GM11168 (cell line): ENCODE results near the gene LDLRAD4.

Experiments used
- in situ Hi-C: fragments of 300-500 bp; cut with MboI; formaldehyde crosslinking; loops from one replicate; pipeline ENCODE4 v1.12.0; 2022; ENCODE audit warnings: low sequenced_read_pairs; ENCODE audit not compliant: unreplicated experiment

LDLRAD4 gene

DNA sequence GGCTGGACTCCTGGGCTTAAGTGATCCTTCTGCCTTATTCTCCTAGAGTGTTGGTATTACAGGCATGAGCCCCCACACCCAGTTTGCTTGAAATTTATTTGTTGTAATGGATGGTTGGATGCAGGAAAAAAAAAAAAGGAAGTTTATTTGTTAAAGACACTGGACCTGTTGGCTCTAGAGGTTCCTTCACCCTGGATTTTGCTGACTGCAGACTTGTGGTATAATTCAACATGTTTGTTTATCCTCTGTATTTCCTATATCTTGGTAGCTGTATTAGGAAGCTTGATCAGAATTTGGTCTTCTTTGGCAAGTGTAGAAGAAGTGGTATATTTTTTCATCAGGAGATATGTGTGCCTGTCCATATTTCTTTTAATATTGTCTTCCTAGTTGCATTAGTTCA is 138.7 kb downstream of the LDLRAD4 start:
- in situ Hi-C loops: no loop called here

DNA sequence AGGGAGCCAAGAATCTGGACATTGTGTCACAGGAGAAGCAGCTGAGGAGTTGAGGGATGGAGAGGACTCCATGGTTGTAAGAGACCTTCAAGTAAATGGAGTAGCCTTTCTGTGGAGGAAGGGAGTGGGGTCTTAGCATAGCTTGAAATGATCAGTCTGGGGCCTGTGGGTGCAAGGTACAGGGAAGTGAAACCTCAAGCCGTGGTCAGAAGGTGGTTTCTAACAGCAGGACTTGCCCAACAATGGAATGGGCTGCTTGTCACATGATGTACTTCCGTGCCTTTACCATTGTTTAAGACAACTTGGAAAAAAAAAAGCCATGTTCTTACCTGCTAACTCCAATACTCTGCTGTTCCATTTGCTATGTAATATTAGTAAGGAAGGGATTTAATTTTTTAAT is 140.7 kb downstream of the LDLRAD4 start:
- in situ Hi-C loops: no loop called here

DNA sequence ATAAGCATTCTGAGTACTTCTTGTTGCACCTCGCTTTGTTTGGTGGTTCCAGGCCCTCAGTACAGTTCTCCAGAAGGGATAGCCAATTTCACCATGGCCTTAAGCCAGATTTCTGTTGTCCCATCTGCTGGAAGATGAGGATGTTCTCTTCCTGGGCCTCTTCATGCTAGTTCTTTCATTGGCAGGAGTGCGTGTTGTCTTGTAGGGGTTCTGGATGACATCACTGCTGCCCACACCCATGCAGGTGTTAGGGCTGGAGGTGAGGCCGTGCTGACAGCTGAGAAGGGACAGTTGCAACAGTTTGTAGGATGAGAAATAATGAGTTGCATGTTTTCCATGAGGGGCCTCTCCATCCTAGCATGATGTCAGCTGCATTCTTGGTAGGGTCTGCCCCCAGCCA is 142.9 kb downstream of the LDLRAD4 start:
- in situ Hi-C loops: no loop called here

DNA sequence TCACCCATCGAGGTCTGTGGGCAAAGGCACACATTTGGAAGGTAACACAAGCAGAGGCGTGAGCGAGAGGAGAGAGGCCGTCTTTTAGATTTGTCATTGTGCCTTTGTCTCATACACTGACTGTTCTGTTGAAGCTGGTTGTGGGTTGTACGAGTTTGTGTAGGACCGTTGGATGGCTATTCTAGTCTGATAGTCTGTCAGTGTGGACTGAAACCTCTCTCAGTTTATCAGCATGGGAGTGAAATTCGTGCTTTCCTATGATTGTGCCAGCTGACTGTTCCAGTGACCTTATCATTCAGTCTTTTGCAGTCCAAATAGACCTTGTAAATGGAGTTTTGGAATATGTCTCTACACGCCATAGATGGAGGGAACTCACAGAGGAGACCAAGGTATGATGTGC is 143.5 kb downstream of the LDLRAD4 start:
- in situ Hi-C loops: no loop called here

DNA sequence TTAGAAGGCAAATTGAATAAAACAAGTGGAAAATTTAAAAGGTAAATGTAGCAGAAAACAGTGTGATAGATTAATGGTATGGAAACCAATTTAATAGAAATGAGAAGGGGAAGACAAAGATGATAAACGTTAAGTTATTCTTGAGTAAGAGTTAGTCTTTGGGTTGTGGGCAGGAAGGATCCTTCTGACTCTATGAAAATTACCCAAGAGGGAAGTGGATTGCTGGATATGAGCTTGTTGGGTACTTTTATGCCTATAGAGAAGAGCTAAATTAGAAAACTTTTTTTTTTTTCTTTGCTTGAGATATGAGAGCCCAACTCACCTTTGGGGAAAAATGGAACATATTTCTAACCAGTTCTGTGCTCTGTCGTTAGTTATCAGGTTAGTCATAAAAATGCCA is 144.0 kb downstream of the LDLRAD4 start:
- in situ Hi-C loops: no loop called here

DNA sequence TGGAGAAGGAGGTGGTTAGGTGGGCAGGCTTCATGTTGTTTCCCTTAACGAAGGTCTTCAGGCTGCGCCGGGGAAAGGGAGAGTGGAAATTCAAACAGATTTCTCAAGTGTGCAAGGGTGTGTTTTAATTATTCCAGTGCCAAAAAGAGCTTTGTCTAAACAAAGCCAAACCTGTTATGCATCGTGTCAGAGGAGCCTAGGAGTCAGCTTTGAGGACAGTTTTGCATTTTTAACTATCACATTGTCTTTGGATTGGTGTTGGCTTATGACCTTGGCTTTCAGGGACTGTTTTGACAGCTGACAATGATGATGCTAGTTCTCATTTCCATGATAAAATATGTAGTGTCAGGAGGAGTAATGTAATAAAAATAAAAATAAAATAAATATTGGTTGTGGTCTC is 144.8 kb downstream of the LDLRAD4 start:
- in situ Hi-C loops: no loop called here

DNA sequence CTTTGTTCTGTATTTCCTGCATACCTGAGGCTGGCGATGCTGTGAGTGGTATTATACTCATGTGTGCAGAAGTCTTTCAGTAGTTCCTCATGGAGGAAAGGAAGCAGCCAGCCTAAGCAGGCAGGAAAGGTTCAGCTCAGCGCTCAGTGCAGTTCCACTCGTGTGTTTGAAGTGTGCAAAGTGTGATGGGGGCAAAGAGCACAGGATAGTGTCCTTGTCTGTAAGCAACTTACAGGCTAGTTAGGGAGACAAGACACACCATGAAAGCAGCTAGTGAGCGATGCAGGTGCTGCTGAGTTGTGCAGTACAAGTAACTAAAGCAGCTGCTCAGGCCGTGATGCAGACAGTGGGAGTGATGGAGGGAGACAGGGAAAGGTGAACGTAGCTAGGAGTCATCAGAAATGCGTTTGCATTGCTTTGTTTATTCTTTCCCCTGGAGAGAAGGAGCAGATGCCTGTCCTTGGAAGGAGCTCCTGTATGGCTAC is 146.2 kb downstream of the LDLRAD4 start:
- in situ Hi-C loops: no loop called here

DNA sequence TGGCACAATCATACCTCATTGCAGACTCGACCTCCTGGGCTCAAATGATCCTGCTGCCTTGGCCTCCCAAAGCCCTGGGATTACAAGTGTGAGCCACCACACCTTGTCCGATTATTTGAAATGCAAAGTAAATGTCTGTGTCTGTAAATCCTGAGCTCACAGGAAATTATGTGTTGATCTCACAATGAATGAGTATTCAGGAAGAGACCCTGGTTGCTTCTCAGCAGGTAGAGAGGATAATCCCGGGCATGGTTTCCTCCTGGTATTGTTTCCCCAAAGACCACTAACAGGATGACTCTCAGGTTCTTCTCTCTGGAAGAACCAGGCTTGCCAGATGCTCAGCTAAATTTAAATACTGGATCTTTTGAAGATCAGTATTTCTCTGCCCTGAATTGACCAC is 147.6 kb downstream of the LDLRAD4 start:
- in situ Hi-C loops: no loop called here

DNA sequence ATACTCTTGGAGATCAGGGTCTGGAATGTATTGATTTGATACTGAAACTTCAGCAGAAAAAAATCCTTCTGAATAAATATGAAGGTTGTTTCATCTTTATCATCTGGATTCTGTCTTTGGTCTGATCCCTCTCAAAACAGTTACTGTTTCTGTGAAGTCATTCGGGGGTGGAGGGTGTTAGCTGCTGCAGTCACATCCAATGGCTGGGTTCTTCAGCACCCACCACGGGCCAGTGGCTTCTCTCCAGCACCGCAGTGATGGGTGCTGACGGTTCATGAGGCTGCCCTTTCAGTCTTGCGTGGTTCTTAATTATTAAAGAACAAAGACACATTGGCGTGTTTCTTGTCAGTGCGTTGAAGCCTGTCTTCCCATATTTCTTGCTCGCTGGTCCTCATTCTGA is 148.0 kb downstream of the LDLRAD4 start:
- in situ Hi-C loops: no loop called here

DNA sequence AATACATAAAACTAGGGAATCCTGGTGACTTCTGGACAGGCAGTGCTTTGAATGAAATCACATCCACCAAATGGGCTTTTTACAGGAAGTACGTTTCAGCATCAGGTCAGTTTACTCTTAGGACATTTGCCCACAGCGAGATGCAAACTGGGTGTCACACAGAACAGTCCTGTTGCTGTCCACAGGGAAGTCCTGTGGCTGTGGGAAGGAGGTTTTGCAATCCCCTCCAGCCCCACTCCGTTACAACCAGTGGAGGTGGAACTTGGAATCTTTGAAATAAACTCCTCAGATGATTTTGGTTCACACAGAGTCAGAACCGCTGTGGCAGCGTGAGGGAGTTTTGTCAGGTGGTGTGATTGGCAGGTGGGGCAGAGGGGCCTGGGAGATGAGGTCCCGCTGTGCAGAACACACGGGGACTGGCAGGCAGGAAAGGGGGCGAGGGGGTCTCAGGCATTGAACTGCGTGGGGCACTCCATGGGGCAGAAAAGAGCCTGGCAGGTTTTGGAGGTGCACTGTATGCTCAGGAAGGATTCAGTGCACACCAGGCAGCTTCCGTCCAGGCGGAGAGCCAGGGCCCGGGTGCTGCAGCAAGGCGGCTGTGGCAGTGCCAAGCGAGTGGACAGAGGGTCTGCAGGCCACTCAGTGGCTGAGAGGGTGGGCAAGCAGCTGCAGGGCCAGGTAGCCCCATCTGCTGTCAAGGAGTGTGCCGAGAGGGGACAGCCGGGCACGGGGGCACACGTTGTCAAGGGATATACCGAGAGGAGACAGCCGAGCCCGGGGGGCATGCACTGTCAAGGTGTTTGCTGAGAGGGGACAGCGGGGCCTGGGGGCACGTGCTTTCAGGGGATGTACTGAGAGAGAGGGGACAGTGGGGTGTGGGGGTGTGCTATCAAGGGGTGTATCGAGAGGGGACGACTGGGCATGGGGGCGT is 148.7 kb downstream of the LDLRAD4 start:
- in situ Hi-C loops: no loop called here

DNA sequence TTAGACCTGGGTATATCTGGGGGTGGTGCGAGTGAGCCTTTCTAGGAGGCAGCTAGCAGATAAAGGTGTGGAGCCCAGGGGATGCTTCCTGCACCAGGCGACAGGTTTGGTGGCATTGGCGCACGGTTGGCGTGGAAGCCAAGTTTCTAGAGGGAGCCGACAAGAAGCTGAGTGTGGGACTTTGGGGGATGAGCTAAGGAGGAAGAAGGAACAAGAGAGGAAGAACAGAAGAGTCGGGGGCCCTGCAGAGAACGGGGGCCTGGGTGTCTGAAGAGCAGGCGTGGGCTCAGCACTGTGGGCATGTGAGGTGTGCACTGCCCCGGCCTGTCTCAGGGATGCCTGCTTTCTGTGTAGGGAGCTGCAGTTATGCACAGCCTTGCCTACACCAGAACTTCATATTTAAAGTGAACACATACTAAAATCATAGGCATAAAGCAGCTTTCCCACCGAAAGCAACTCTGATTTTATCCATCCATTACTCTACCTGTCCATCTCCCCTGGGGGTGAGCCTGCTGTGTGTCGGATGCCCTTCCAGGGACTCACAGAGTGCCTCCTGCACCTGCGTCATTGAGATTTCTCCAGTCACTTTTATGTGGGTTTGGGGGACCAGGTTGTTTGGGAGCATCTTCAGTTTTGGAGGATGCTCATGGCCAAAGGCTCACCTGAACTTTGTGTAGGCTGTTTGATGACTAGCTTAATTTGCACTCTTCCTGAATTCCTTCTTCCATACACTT is 149.7 kb downstream of the LDLRAD4 start:
- in situ Hi-C loops: no loop called here

DNA sequence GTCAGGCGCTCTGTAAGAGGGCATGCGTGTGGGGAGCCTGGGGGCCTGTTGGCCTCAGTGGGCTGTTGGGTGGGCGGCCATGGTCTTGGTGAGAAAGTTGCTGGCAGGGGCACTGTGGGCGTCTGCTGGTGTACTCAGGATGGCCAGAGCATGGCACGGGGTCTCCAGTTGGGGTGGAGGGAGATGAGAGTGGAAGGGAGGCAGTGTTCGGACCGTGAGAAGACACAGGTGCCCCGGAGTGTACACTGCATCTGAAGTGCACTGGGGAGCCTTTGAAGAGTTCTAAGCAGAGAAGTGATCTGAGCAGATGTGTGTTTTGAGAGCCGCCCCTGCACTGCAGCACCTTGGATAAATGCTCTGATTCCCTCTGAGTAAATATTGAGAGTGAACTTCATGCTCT is 150.8 kb downstream of the LDLRAD4 start:
- in situ Hi-C loops: no loop called here

DNA sequence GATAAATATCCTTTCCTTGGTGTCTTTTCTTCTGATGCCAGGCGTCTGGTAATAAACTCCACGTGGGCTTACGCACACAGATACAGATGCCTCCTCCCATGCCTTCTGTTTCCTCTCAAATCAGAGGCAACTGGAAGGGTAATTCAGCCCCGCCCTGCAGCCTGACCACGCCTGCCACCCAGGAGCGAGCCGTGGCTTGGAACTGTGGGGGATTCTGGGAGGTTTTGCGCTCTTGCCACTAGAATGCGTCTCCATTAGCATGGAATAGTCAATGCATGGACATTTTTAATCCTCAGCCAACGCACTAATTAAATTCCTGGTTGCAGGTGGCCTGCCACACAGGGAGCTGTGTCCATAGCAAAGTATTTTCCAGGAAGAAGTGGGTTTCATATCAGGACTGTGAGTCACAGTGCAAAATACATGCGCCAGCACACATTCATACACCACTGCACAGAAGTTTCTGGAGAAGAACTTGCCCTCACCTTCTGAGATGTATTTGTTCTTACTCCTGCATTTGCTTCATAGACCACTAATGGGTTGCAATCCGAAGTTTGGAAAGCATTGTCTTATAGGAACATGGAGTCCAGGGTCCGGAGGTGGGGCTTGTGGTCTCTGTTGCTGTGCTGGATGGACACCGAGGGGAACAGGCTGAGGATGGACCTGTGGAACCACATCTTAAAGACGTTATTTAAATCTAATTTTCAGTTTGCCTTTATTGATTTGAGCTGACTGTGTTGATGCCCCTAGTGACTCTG is 151.4 kb downstream of the LDLRAD4 start:
- in situ Hi-C loops: no loop called here

DNA sequence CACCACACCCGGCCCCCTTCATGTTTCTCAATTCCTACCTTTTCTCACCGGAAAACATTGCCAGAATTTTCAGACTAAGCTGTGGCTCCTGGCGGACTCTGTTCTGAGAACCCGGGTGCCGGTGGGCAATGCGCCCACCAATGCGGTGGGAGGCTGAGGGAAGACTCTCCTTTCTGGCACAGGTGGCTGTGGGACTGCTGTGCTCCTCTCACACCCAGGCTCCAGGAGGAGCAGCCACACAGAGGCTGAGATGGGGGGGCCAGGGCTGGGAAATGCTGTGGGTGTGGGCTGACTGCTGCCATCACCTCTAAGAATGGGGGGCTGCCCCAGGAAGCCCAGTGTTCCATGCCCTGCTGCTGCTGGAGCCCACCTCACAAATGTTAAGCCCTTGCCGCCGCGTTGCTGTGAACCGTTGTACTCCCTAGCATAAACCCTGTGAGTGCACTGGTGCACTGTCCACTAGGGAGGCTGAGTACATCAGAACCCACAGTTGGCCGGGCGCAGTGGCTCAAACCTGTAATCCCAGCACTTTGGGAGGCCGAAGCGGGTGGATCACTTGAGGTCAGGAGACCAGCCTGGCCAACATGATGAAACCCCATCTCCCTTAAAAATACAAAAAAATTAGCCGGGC is 152.6 kb downstream of the LDLRAD4 start:
- in situ Hi-C loops: no loop called here

DNA sequence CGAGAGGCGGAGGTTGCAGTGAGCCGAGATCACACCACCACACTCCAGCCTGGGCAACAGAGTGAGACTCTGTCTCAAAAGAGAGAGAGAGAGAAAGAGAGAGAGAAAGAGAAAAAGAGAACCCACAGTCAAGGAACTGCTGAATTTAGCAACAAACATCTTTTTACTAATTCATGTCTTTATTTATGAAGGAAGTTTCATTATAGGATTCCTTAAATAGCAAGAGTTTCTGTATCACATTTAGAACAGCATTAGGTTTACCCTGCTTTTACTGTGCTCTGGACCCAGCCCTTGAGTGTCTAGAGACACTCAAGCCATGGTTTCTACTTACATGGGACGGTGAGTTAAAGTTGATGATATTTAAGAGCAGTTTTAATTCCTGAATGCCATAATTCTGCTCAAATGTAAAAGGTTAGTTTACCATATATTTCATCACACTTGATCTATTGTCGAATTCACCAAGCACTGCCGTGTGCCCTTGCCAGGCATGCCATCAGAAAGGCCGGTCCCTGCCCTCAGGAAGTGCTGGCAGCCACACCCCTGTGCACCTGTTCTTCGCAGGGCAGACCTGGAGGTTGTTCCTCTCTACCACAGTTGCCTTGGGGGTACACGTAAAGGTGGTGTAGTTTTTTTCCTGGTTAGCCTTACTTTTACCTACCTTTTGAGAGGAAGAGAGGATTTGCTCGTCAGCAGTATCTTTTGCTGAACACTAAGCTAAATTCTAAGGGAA is 153.3 kb downstream of the LDLRAD4 start:
- in situ Hi-C loops: no loop called here

DNA sequence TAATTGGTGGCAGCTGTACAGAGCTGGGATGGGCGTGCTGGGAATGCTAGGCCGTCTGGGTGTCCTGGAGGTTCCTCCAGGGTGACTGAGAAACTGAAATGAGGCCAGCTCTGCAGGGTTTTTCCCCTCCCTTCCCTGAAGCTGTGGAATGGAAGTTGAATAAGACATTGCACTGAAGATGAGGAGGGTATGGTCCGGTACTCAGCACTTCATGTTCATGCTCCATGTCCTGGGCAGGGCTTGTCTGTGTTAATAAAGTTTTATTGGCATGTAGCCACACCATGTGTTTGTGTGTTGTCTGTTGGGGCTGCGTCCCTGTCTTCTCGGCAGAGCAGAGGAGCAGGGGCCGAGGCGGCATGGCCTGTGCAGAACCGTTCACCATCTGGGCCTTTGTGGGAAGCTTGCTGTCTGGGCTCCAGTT is 154.0 kb downstream of the LDLRAD4 start:
- in situ Hi-C loops: no loop called here

DNA sequence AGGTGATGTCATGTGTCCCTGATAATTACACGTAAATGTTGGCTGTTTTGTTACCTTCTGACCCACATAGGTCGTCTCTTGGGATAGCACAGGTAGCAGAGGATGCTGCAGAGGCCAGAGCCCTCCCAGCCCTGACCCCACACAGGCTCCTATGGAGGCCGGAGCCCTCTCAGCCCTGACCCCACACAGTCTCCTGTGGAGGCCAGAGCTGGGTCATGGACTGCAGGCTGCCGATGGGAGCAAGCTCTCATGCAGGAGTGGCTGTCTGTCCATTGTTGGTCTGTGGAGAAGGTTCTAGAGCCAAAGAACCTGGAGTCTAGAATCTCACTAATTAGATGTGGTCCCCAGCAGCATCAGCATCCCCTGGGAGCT is 155.5 kb downstream of the LDLRAD4 start:
- in situ Hi-C loops: no loop called here

DNA sequence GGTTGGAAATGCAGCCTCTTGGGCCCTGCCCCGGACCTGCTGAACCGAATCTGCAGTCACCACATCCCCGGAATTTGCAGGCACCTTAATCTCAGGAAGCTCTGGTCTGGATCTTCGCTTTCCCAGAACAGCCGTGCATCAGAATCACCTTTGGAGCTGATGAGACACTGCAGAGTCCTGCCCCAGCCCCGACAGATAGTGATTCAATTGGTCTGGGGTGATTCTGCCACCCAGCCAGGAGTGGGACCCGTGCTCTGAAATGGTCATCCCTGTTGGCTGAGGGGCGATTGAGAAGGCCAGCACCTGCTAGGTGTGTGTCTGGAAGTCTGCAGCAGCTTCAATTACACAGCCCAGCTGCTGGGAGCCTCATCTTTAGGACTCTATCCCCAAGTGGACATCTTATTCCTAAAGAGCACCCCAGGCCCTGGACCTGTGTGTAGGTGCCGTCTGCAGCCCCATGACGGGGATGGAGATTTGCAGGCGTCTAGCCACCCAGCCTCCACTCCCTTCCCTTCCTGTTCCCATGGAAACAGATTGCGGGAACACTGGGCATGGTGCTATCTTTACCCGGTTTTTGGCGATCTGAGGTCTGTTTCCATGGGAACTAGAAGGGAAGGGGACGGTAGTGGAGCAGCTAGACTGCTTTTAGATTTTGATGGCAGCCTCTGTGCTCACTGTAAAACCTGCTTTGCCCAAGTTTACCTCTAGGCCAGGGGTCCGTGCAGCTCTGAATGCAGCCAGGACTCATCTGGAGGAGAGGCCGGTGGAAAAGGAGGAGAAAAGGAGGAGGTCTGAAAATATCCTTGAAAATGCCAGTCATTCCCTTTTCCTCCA is 156.1 kb downstream of the LDLRAD4 start:
- in situ Hi-C loops: no loop called here
